Naive thymus-derived CD8-positive, alpha-beta T cell (primary cell): ENCODE results near the gene LDHA. TPM values are rescaled to one million over a fixed set of nuclear protein-coding genes. Genes with fewer than 3 reads are reported as not detected.

Experiments
- ATAC-seq, 2 donors: fragments of 150-1000 bp; cut with Tn5 transposase in 1 of 2; sonication (Bioruptor Pico), chemical (Tn5 transposase) in 1 of 2; 1 replicate in 1 of 2; 2 replicates in 1 of 2; pipeline ENCODE4 v1.10.0; 2021; ENCODE audit warnings: mild to moderate bottlenecking in 2 of 2, moderate library complexity in 2 of 2
- POLR2A ChIA-PET: fragments of 350-600 bp; sonication (Branson Sonifier 250); formaldehyde crosslinking; loops from one replicate; lab custom pipeline; 2021; ENCODE audit warnings: antibody characterized with exemption; lab: Charles Lee
- DNase-seq, 10 donors: peaks; one replicate each; pipeline versions ENCODE4 v3.0.0 to v3.0.0-alpha.2; 2020 to 2022
- H3K27ac Mint-ChIP-seq, 10 donors: one replicate each; pipeline ENCODE4 v1.8.0; 2020 to 2022; ENCODE audit warnings: mild to moderate bottlenecking in 10 of 10, mixed read lengths in 10 of 10, moderate library complexity in 4 of 10, inconsistent platforms in 1 of 10
- H3K27me3 Mint-ChIP-seq, 5 donors: one replicate each; pipeline ENCODE4 v1.8.0; 2021 to 2022; ENCODE audit warnings: mixed read lengths in 5 of 5
- H3K36me3 Mint-ChIP-seq, 3 donors: one replicate each; pipeline ENCODE4 v1.8.0; 2020 to 2022; ENCODE audit warnings: mixed read lengths in 3 of 3, mild to moderate bottlenecking in 2 of 3, inconsistent platforms in 1 of 3
- H3K4me1 Mint-ChIP-seq, 4 donors: one replicate each; pipeline ENCODE4 v1.8.0; 2021 to 2022; ENCODE audit warnings: mixed read lengths in 4 of 4
- H3K4me3 Mint-ChIP-seq, 10 donors: one replicate each; pipeline ENCODE4 v1.8.0; 2020 to 2022; ENCODE audit warnings: mild to moderate bottlenecking in 10 of 10, mixed read lengths in 10 of 10, moderate library complexity in 6 of 10, inconsistent platforms in 1 of 10
- H3K9me3 Mint-ChIP-seq, 9 donors: one replicate each; pipeline ENCODE4 v1.8.0; 2020 to 2022; ENCODE audit warnings: mixed read lengths in 9 of 9, mild to moderate bottlenecking in 3 of 9, inconsistent platforms in 1 of 9, moderate library complexity in 1 of 9
- polyA plus RNA-seq, 3 donors: library from polyadenylated mRNA; unstranded; fragments of 300-500 nt; fragmentation: Illumina TruSeq; gene quantifications; one replicate each; pipeline ENCODE4 v1.2.3, GENCODE V29; 2021
- total RNA-seq, 8 experiments: library from RNA in 2 of 8; stranded (reverse) in 2 of 8; gene quantifications; one replicate each; pipeline ENCODE4 v1.2.3 and lab custom pipeline; 2021 to 2026

Gene LDHA
- 100 to 1,000 TPM in 1 of 2 experiments, 10 to 100 TPM in 1; 96.1 to 102 TPM for total RNA-seq
- polyA plus RNA-seq, result 100 to 1,000 TPM; 333 to 345 (median 345) TPM
- 125 to 837 (median 285) reads per million in 6 experiments for total RNA-seq (lab: John Stamatoyannopoulos, UW)

DNA sequence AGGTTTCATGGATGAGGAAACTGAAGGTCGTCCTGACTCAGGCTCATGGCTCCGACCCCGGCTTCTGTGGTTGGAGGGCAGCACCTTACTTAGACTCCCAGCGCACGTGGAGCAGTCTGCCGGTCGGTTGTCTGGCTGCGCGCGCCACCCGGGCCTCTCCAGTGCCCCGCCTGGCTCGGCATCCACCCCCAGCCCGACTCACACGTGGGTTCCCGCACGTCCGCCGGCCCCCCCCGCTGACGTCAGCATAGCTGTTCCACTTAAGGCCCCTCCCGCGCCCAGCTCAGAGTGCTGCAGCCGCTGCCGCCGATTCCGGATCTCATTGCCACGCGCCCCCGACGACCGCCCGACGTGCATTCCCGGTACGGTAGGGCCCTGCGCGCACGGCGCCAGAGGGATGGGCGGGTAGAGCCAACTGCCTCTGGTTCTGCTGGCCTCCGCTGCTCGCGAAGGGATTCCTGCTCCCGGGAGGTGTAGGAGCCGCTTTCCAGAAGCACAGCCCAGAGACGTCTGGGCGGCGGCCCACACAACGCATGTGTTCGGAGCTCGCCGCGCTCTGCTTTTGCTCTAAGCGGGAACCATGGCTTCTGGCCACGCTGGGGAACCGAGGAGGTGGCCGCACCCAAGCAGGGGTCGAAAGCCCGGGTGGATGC is at the start of gene LDHA:
TSS of gene LDHA (plus strand) at position 289 of the 653 bp plus-strand sequence. CDS start 2,280 bp downstream, outside the sequence.
- no peaks in the 10 kb centered on the region for H3K9me3 Mint-ChIP-seq
- H3K27ac Mint-ChIP-seq, result peak within 1 kb of the TSS; percentile 88 to 99 (median 98)
- POLR2A ChIA-PET, result interaction anchor here (0.5 to 4.2 kb wide), 20 partner anchors 8 to 1317 kb away, joined by 3 to 88 read pairs (median 4); partner anchors contain the start of genes GTF2H1, HPS5, RPS13 and SPTY2D1
- ATAC-seq, result peak; percentile 80 to 84
- H3K27me3 Mint-ChIP-seq, result no peaks in the 10 kb centered on the region
- peaks cover 0 to 33% (median 13%) of the 10 kb centered on the region in 3 donors for H3K36me3 Mint-ChIP-seq
- DNase-seq, result peak; percentile 92 to 99 (median 98)
- peaks cover 9 to 43% (median 31%) of the 10 kb centered on the region in 4 donors for H3K4me1 Mint-ChIP-seq
- peak within 1 kb of the TSS; percentile 94 to 99 (median 98) for H3K4me3 Mint-ChIP-seq

DNA sequence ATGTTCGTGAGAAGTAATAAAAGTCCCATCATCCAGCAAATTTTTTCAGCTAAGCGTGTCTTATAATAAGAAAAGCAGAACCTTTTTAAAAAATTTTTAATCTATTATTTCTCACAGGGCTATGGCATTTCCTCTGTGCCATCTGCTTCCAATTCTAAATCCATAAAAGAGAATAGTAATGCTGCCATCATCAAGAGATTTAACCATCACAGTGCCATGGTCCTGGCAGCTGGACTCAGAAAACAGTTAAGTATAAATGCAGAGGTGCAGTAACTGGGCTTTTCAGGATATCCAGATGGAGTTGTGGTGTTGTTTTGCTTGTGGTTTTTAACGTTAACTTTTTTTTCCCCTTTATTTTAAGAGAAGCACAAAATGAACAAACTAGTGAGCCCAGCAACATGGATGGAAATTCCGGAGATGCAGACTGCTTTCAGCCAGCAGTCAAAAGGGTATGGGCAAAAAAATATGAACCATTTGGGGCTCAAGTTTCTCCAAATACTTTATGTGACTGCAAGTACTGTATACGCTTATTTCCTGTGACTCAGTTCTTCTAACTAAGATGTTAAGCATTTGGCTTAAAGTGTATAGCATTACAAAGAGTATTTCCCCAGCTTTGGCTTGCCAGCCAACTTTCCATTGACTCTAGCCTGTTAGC is 46.8 kb upstream of the LDHA start:
- H3K4me3 Mint-ChIP-seq, result no peak overlapping the region
- peak overlapping the region in 1 of 10 donors; percentile 32 for H3K27ac Mint-ChIP-seq
- no peaks in the 10 kb centered on the region for H3K27me3 Mint-ChIP-seq
- ATAC-seq (no peak), DNase-seq (no peak)
- POLR2A ChIA-PET, result no interaction called here
- H3K36me3 Mint-ChIP-seq, result peaks cover 0 to 69% (median 12%) of the 10 kb centered on the region in 3 donors
- no peaks in the 10 kb centered on the region for H3K9me3 Mint-ChIP-seq
- no peaks in the 10 kb centered on the region for H3K4me1 Mint-ChIP-seq

DNA sequence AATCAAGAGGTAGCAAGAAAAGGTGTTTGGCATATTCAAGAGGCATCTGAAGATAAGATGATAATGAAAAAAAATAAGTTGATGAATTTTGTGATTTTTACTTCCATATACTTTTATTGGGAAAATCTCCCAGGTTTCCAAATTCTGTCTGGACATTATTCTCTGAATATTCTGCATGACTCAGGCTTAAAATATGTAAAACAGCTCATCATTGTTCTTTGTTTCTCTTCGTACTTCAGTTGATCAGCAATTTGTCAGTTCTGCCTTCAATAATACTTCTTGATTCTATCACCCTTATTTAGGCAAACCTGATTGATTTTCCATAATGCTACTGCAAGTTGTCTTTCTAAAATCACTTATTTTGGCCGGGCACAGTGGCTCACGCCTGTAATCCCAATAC is 41.8 kb upstream of the LDHA start:
- H3K36me3 Mint-ChIP-seq, result peaks cover 0 to 73% (median 16%) of the 10 kb centered on the region in 3 donors
- no peaks in the 10 kb centered on the region for H3K9me3 Mint-ChIP-seq
- DNase-seq (no peak), ATAC-seq (no peak)
- POLR2A ChIA-PET, result no interaction called here
- H3K4me3 Mint-ChIP-seq, result no peak overlapping the region
- H3K27me3 Mint-ChIP-seq, result no peaks in the 10 kb centered on the region
- H3K27ac Mint-ChIP-seq, result peak overlapping the region in 3 of 10 donors; percentile 8 to 63 (median 17)
- peaks cover 0 to 2% (median 0%) of the 10 kb centered on the region in 4 donors for H3K4me1 Mint-ChIP-seq

DNA sequence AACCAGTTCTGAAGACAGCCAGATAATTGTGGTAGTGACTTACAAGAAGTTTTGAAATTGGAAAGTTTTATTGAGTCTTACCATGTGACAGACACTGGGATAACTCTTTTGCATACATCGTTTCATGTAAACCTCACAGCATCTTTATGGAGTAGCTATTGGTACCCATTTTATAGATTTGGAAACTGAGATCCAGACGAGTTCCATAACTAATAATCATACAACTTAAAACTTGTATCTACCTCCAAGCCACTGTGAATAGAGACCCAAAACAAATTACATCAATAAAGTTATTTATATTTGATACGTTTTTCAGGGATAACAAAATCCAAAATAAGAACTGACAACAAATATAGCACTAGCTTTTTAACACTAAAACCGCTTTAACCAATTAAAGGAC is 35.7 kb upstream of the LDHA start:
- Mint-ChIP-seq H3K27ac (peak overlapping the region in 2 of 10 donors; percentile 36 to 56), H3K4me3 (no peak overlapping the region), H3K36me3 (peaks cover 0 to 82% (median 22%) of the 10 kb centered on the region in 3 donors), H3K27me3 (no peaks in the 10 kb centered on the region), H3K9me3 (no peaks in the 10 kb centered on the region), H3K4me1 (peaks cover 0 to 2% (median under 1%) of the 10 kb centered on the region in 4 donors)
- no peak for ATAC-seq
- no peak for DNase-seq
- POLR2A ChIA-PET, result no interaction called here

DNA sequence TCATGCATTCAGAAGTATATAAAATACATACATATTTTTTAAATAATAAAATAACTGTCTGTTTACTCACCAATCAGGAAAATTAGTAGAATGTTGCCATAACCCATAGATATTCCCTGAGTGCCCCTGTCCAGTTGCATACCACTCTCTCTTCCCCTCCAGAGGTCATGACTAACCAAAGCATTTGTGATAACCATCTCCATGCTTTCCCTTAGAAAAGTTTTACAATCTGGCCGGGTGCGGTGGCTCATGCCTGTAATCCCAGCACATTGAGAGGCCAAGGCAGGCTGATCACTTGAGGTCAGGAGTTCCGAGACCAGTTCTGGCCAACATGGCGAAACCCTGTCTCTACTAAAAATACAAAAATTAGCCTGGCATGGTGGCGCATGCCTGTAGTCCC is 33.2 kb upstream of the LDHA start:
- peaks cover under 1 to 6% (median 4%) of the 10 kb centered on the region in 4 donors for H3K4me1 Mint-ChIP-seq
- no peak overlapping the region for H3K27ac Mint-ChIP-seq
- no peak overlapping the region for H3K4me3 Mint-ChIP-seq
- ATAC-seq, result no peak
- H3K9me3 Mint-ChIP-seq, result no peaks in the 10 kb centered on the region
- no peaks in the 10 kb centered on the region for H3K27me3 Mint-ChIP-seq
- peaks cover 3 to 85% (median 21%) of the 10 kb centered on the region in 3 donors for H3K36me3 Mint-ChIP-seq
- no peak for DNase-seq
- POLR2A ChIA-PET, result no interaction called here

DNA sequence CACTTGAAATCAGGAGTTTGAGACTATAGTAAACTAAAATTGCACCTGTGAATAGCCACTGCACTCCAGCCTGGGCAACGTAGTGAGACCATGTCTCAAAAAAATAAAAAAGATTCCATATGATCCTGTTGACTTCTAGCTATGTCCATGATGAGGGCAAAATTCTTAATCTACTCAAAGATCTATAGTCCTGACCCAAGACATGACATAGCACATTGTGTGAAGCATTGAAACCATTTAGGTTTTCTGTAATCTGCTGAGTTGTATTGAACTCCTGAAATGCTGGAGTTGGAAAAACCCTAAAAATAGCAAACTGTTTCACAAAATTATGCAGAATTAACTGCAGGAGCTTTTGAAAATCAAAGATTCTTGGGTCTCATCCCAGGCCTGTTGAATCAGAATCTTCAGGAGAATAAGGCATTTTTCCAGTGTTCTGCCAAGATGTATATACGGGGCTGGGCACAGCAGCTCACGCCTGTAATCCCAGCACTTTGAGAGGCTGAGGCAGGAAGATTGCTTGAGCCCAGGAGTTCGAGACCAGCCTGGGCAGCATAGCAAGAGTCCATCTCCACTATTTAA is 29.8 kb upstream of the LDHA start:
- no peaks in the 10 kb centered on the region for H3K9me3 Mint-ChIP-seq
- DNase-seq (no peak), ATAC-seq (no peak)
- peak overlapping the region in 2 of 10 donors; percentile 29 to 55 for H3K27ac Mint-ChIP-seq
- peaks cover 3 to 65% (median 9%) of the 10 kb centered on the region in 3 donors for H3K36me3 Mint-ChIP-seq
- H3K4me3 Mint-ChIP-seq, result no peak overlapping the region
- peaks cover 6 to 8% (median 6%) of the 10 kb centered on the region in 4 donors for H3K4me1 Mint-ChIP-seq
- no peaks in the 10 kb centered on the region for H3K27me3 Mint-ChIP-seq
- POLR2A ChIA-PET, result interaction anchor here (1.1 kb wide), 1 partner anchor 30 kb away, joined by 4 read pairs; no protein-coding TSS in a partner anchor

DNA sequence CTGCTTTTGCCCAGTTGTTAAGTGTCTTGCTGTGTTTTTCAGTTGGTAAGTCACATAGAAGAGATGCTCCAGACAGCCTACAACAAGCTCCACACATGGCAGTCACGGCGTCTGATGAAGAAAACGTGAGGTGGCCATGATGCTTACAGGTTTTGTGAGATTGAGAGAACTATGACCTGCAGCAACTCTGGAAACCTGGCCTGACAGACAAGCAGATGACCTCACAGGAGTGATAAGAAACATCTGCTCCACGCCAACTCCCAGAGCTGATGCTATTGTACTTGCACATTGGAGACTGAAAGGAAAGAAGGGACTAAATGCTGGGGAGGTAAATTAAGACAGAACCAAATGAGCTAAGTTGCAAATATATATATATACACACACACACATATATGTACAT is 28.6 kb upstream of the LDHA start:
- Mint-ChIP-seq H3K27ac (peak overlapping the region in 3 of 10 donors; percentile 72 to 82 (median 79)), H3K4me1 (peaks cover 6 to 9% (median 8%) of the 10 kb centered on the region in 4 donors), H3K4me3 (no peak overlapping the region), H3K27me3 (no peaks in the 10 kb centered on the region), H3K9me3 (no peaks in the 10 kb centered on the region), H3K36me3 (peaks cover 3 to 56% (median 9%) of the 10 kb centered on the region in 3 donors)
- DNase-seq (no peak), ATAC-seq (no peak)
- POLR2A ChIA-PET, result interaction anchor here (1.1 to 1.4 kb wide), 3 partner anchors 15 to 29 kb away, joined by 3 to 4 read pairs (median 3); no protein-coding TSS in a partner anchor

DNA sequence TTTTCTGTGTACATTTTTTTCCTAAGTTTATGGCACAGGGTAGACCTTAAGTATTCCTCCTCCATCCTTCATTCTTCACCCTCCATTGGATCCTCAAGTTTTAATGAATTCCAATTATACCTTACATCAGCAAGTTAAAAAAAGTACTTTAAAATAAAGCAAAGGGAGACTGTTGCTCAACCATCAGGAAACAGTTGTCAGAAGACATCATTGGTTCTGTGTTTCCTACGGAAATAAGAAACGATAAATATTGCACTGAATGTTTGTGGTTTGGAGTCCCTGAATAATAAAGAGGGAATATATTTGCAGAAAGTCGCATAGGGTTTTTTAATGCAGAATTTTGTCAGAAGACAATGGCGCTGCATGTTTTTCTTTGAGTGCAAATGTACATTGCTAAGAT is 28.1 kb upstream of the LDHA start:
- POLR2A ChIA-PET, result interaction anchor here (1.1 to 1.4 kb wide), 2 partner anchors 15 to 18 kb away, joined by 3 read pairs; no protein-coding TSS in a partner anchor
- Mint-ChIP-seq H3K4me3 (no peak overlapping the region), H3K27me3 (no peaks in the 10 kb centered on the region), H3K27ac (peak overlapping the region in 3 of 10 donors; percentile 12 to 83 (median 57)), H3K9me3 (no peaks in the 10 kb centered on the region), H3K4me1 (peaks cover 6 to 9% (median 8%) of the 10 kb centered on the region in 4 donors), H3K36me3 (peaks cover 3 to 52% (median 9%) of the 10 kb centered on the region in 3 donors)
- ATAC-seq, result no peak
- DNase-seq, result no peak

DNA sequence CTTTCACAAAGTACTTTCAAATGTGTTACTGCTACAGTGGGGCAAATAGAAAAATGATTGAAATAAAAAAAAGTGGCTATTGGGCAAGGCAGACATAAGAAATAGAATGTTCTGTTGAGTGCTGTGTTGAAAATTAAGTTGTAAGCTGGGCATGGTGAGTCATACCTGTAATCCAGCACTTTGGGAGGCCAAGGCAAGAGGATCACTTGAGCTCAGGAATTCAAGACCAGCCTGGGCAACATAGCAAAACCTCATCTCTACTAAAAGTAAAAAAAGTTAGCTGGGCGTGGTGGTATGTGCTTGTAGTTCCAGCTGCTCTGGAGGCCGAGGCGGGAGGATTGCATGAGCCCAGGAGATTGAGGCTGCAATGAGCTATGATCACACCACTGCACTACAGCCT is 26.9 kb upstream of the LDHA start:
- POLR2A ChIA-PET, result interaction anchor here (0.8 to 1.1 kb wide), 2 partner anchors 11 to 28 kb away, joined by 3 read pairs; no protein-coding TSS in a partner anchor
- Mint-ChIP-seq H3K9me3 (no peaks in the 10 kb centered on the region), H3K4me1 (peaks cover 6 to 9% (median 8%) of the 10 kb centered on the region in 4 donors), H3K4me3 (no peak overlapping the region), H3K36me3 (peaks cover 3 to 42% (median 9%) of the 10 kb centered on the region in 3 donors), H3K27me3 (no peaks in the 10 kb centered on the region), H3K27ac (peak overlapping the region in 6 of 10 donors; percentile 2 to 58 (median 28))
- no peak for DNase-seq
- no peak for ATAC-seq

DNA sequence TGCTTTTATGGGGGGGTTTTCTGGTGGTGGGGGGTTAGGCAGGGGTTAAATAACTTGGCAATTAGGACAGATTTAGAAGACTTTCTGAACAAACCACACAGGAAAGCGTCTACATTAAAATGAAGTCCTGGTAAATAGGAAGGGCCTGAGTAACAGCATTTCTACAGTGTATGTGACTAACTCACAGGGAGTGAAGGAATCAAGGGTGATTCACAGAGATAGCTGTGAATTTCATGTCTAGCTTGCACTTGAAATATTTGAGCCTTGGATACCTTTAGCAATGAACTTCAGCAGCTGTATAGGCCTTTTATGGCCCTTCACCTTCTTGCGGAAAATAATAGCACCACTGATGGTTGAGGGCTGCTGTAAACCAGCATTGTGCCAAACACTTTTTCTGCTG is 26.1 kb upstream of the LDHA start:
- Mint-ChIP-seq H3K4me3 (no peak overlapping the region), H3K27ac (peak overlapping the region; percentile 3 to 83 (median 46)), H3K36me3 (peaks cover 3 to 39% (median 9%) of the 10 kb centered on the region in 3 donors), H3K9me3 (no peaks in the 10 kb centered on the region), H3K27me3 (no peaks in the 10 kb centered on the region), H3K4me1 (peaks cover 6 to 9% (median 8%) of the 10 kb centered on the region in 4 donors)
- ATAC-seq (no peak), DNase-seq (no peak)
- POLR2A ChIA-PET, result interaction anchor here (1.1 kb wide), 1 partner anchor 27 kb away, joined by 3 read pairs; no protein-coding TSS in a partner anchor

DNA sequence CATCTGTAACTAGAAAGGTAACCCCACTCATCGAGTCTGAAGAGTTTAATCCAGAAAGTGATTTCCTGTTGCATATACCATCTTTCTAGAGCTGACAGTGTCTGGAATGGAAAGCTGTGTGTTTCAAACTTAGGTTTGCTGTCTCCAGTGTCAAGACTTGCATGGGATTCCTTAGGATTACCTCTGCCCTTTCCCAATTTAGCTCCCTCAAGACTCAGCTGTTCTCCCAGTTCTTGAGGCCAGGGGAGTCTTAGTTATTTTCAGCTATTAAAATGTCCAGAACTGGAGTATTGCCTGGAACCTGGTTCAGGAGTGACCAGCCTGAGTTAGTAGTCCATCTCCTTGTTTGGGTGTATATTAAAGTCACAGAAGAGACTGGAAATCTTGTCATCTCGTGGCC is 25.0 kb upstream of the LDHA start:
- DNase-seq (no peak), ATAC-seq (no peak)
- Mint-ChIP-seq H3K36me3 (peaks cover 3 to 28% (median 7%) of the 10 kb centered on the region in 3 donors), H3K4me3 (no peak overlapping the region), H3K9me3 (no peaks in the 10 kb centered on the region), H3K4me1 (peaks cover 6 to 9% (median 7%) of the 10 kb centered on the region in 4 donors), H3K27me3 (no peaks in the 10 kb centered on the region), H3K27ac (peak overlapping the region in 8 of 10 donors; percentile 24 to 66 (median 54))
- POLR2A ChIA-PET, result no interaction called here

DNA sequence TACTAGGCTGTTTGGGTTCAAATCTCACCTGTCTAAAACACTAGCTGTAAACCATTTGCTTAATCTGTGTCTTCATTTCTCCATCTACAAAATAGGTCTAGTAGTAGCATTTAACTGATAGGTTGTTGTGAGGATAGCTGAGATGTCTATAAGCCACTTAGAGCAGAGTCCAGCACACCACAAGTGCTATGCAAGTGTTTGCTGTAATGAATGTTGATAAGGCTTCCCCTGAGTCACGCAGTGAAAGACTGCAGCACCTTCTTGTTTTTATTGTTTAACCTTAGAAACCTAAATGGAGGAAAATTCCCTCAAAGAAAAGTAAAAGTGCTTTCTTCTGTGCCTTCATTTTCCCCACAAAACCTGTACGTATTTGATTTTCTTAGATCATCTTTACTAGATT is 23.1 kb upstream of the LDHA start:
- ATAC-seq (no peak), DNase-seq (no peak)
- H3K4me1 Mint-ChIP-seq, result peaks cover 0 to 5% (median 5%) of the 10 kb centered on the region in 4 donors
- peaks cover 0 to 13% (median 3%) of the 10 kb centered on the region in 3 donors for H3K36me3 Mint-ChIP-seq
- POLR2A ChIA-PET, result interaction anchor here (0.6 to 0.9 kb wide), 2 partner anchors 24 to 359 kb away, joined by 3 read pairs; partner anchors contain the start of gene SERGEF
- no peaks in the 10 kb centered on the region for H3K9me3 Mint-ChIP-seq
- H3K27me3 Mint-ChIP-seq, result no peaks in the 10 kb centered on the region
- no peak overlapping the region for H3K4me3 Mint-ChIP-seq
- H3K27ac Mint-ChIP-seq, result peak overlapping the region in 3 of 10 donors; percentile 15 to 46 (median 25)
